HepG2 (cell line): ENCODE data around the gene FGD3. TPM values are rescaled to one million over a fixed set of nuclear protein-coding genes. Genes with fewer than 3 reads are reported as not detected.

ENCODE experiments used
- ARNT2 ChIP-seq: sonication (generic); formaldehyde crosslinking; IDR thresholded peaks from 2 replicates; pipeline ENCODE4 v1.8.0; 2022; ENCODE audit warnings: mild to moderate bottlenecking, low read depth, missing genetic modification reagents, moderate library complexity
- CBX5 ChIP-seq: sonication (generic); formaldehyde crosslinking; IDR thresholded peaks from 2 replicates; pipeline ENCODE4 v1.4.0; 2020; ENCODE audit warnings: missing genetic modification reagents, borderline replicate concordance
- ELF1 ChIP-seq: sonication (generic); formaldehyde crosslinking; IDR thresholded peaks from 2 replicates; pipeline ENCODE4 v1.4.0; 2020; ENCODE audit warnings: missing genetic modification reagents
- FOXC1 ChIP-seq: sonication (generic); formaldehyde crosslinking; IDR thresholded peaks from 2 replicates; pipeline ENCODE4 v1.8.0; 2022; ENCODE audit warnings: mild to moderate bottlenecking, missing genetic modification reagents, borderline replicate concordance
- FOXP4 ChIP-seq: sonication (generic); formaldehyde crosslinking; IDR thresholded peaks from 2 replicates; pipeline ENCODE4 v1.4.0; 2020; ENCODE audit warnings: missing genetic modification reagents
- KLF9 ChIP-seq: IDR thresholded peaks from 2 replicates; pipeline ENCODE4 v1.6.1; 2016; ENCODE audit warnings: low read depth
- KMT2A ChIP-seq: sonication (generic); formaldehyde crosslinking; IDR thresholded peaks from 2 replicates; pipeline ENCODE4 v1.4.0; 2020; ENCODE audit warnings: missing genetic modification reagents
- MAZ ChIP-seq, 2 experiments: sonication (generic) in 1 of 2; formaldehyde crosslinking in 1 of 2; IDR thresholded peaks; 2 replicates each; pipeline versions ENCODE4 v1.5.0 to v1.6.1; 2012 to 2020; ENCODE audit warnings: low read depth in 2 of 2, mild to moderate bottlenecking in 2 of 2, borderline replicate concordance in 1 of 2, improper control_type of control experiment in 1 of 2, low read length in 1 of 2, missing genetic modification reagents in 1 of 2, moderate library complexity in 1 of 2
- PHF8 ChIP-seq: sonication (generic); formaldehyde crosslinking; IDR thresholded peaks from 2 replicates; pipeline ENCODE4 v1.5.0; 2020; ENCODE audit warnings: missing genetic modification reagents
- PREB ChIP-seq: sonication (generic); formaldehyde crosslinking; IDR thresholded peaks from 2 replicates; pipeline ENCODE4 v1.4.0; 2020; ENCODE audit warnings: missing genetic modification reagents
- TARDBP ChIP-seq: sonication (generic); formaldehyde crosslinking; IDR thresholded peaks from 2 replicates; pipeline ENCODE4 v1.8.0; 2022; ENCODE audit warnings: mild to moderate bottlenecking, missing genetic modification reagents
- ZNF580 ChIP-seq: IDR thresholded peaks from 2 replicates; pipeline ENCODE4 v1.6.1; 2016; ENCODE audit warnings: low read depth, borderline replicate concordance
- ZNF788 ChIP-seq: sonication (generic); formaldehyde crosslinking; IDR thresholded peaks from 2 replicates; pipeline ENCODE4 v1.5.0; 2020; ENCODE audit warnings: mild to moderate bottlenecking, missing genetic modification reagents, borderline replicate concordance
- ZNF800 ChIP-seq: sonication (generic); formaldehyde crosslinking; IDR thresholded peaks from 2 replicates; pipeline ENCODE4 v1.4.0; 2020; ENCODE audit warnings: missing genetic modification reagents
- ZSCAN12 ChIP-seq: sonication (generic); formaldehyde crosslinking; IDR thresholded peaks from 2 replicates; pipeline ENCODE4 v1.9.0; 2021; ENCODE audit warnings: mild to moderate bottlenecking, missing genetic modification reagents
- ZXDC ChIP-seq: sonication (generic); formaldehyde crosslinking; IDR thresholded peaks from 2 replicates; pipeline ENCODE4 v1.5.0; 2020; ENCODE audit warnings: mild to moderate bottlenecking, missing genetic modification reagents
- polyA plus RNA-seq, 8 experiments: library from polyadenylated mRNA; depleted of rRNA in 3 of 8; stranded (reverse) in 7 of 8; unstranded in 1 of 8; fragments of >200 nt; fragmentation: Illumina TruSeq in 4 of 8; extraction: Trizol in 4 of 8; gene quantifications; 2 replicates each; pipeline versions ENCODE4 v1.2.1 to v1.2.3, GENCODE V29; 2011 to 2016; ENCODE audit warnings: low read depth in 4 of 8, missing spikeins in 1 of 8, mixed read lengths in 1 of 8; ENCODE audit not compliant: insufficient read depth in 1 of 8
- total RNA-seq, 5 experiments: library from RNA; depleted of rRNA; stranded (reverse); fragments of >200 nt; fragmentation: Illumina TruSeq; extraction: Trizol; gene quantifications; 2 replicates each; pipeline ENCODE4 v1.2.3, GENCODE V29; 2016; ENCODE audit warnings: low read depth in 1 of 5

Gene FGD3
- total and polyA plus RNA-seq, 2 of the 13 experiments (the other 11 are each of a cell fraction or from before 2014, with no cell fraction given), result 0.53 to 1.1 TPM

- TF ChIP-seq FOXP4, result peak; percentile 66; the same call in 1 of the 2 replicates
- 0 out of 2 replicates have a peak, but pooled peaks have one; percentile 22 for TF ChIP-seq KMT2A (CRISPR knock-in tag)
- no peak for TF ChIP-seq ARNT2 (CRISPR knock-in tag)
- TF ChIP-seq KLF9 (CRISPR knock-in tag), result no peak
- TF ChIP-seq FOXC1 (CRISPR knock-in tag), result 0 out of 2 replicates have a peak, but pooled peaks have one; percentile 61
- peak; percentile 32 for TF ChIP-seq PHF8 (CRISPR knock-in tag)
- 0 out of 2 replicates have a peak, but pooled peaks have one; percentile 19 for TF ChIP-seq ZNF788 (CRISPR knock-in tag)
- no peak for TF ChIP-seq ZNF800 (CRISPR knock-in tag)
- TF ChIP-seq CBX5 (CRISPR knock-in tag), result no peak
- no peak for TF ChIP-seq ZNF580
- no peak for TF ChIP-seq MAZ (IDR thresholded peaks at IDR 0.05; ENCODE audit: borderline replicate concordance, low read depth, low read length)
- TF ChIP-seq MAZ (CRISPR knock-in tag; IDR thresholded peaks at IDR 0.05; ENCODE audit: low read depth), result 0 out of 2 replicates have a peak, but pooled peaks have one; percentile 30
- 0 out of 2 replicates have a peak, but pooled peaks have one; percentile 27 for TF ChIP-seq TARDBP
- TF ChIP-seq ZSCAN12 (CRISPR knock-in tag), result no peak
- peak; percentile 45 for TF ChIP-seq ELF1
- TF ChIP-seq PREB (CRISPR knock-in tag), result no peak
- no peak for TF ChIP-seq ZXDC (CRISPR knock-in tag)
These were observed 16.7 kb downstream of the FGD3 start (continued) for GRCh38 chr9:92963831-92964606.
